Panc1 (cell line): ENCODE results near the gene CHMP4A.

Source experiments
- POLR2AphosphoS5 ChIP-seq: IDR thresholded peaks from 2 replicates; pipeline ENCODE4 v1.6.1; 2012; ENCODE audit warnings: mild to moderate bottlenecking, low read depth, low read length, moderate library complexity
- TF ChIP-seq, protein P1 (sequence below): fragments of 450-650 bp; IDR thresholded peaks from 2 replicates; pipeline ENCODE4 v1.5.1; 2017; ENCODE audit warnings: mild to moderate bottlenecking

DNA sequence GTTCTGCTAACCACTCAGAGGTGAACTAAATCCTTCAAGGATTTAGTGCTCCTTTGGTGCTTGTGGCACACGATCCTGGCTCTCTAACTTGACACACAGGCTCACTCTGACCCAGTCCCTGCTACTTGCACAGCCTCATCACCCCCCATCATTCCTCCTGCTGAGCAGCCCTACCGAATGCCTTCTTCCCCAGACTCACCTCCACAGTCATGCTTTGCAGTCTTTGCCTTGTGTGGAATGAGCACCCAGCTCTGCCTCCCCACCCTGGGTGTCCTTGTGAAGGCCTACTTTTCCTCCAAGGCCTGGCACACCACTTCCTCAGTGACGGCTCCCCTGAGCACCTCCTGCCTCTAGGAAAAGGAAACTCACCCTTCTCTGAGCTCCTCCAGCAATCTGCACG lies 37.1 kb upstream of the CHMP4A start:
- no peak for TF ChIP-seq POLR2AphosphoS5
- TF ChIP-seq, protein P1, sequence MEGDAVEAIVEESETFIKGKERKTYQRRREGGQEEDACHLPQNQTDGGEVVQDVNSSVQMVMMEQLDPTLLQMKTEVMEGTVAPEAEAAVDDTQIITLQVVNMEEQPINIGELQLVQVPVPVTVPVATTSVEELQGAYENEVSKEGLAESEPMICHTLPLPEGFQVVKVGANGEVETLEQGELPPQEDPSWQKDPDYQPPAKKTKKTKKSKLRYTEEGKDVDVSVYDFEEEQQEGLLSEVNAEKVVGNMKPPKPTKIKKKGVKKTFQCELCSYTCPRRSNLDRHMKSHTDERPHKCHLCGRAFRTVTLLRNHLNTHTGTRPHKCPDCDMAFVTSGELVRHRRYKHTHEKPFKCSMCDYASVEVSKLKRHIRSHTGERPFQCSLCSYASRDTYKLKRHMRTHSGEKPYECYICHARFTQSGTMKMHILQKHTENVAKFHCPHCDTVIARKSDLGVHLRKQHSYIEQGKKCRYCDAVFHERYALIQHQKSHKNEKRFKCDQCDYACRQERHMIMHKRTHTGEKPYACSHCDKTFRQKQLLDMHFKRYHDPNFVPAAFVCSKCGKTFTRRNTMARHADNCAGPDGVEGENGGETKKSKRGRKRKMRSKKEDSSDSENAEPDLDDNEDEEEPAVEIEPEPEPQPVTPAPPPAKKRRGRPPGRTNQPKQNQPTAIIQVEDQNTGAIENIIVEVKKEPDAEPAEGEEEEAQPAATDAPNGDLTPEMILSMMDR = no peak
